Astrocyte of the hippocampus (primary cell): Measurements from ENCODE around the gene CD52.

Source experiments
- DNase-seq: peaks from one replicate; pipeline ENCODE4 v3.0.0; 2011; ENCODE audit warnings: low read depth, low spot score

CD52 gene, protein sequence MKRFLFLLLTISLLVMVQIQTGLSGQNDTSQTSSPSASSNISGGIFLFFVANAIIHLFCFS

DNA sequence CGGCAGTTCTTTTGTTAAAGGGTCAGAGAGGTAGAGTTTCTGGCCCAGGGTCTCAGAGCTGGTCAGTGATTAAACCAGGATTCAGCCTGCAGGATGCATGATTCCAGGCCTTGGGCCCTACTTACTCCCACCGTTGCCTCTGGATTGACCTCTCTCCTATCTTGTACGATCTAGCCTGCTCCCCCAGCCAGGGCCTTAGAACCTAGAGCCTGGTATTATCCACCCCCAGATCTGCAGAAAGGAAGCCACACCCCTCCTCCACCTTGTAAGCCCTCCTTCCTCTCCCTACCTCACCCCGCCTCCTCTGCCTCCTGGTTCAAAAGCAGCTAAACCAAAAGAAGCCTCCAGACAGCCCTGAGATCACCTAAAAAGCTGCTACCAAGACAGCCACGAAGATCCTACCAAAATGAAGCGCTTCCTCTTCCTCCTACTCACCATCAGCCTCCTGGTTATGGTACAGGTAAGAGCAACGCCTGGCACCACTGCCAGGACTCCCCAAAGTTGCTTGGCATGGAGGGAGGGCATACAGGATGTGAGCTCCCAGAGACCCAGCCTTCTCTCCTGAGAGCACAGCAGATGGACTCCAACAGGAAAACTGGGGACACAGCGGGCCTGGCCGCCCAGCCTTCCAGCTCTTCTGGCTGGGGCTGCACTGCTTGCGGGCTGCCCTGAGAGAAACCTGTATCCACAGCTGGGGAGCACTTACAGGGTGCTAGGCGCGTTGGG is at the start of gene CD52:
Gene CD52 (plus strand): TSS at position 347 of the 726 bp plus-strand sequence. CDS start 60 bp downstream, at position 407.
- no peak for DNase-seq

DNA sequence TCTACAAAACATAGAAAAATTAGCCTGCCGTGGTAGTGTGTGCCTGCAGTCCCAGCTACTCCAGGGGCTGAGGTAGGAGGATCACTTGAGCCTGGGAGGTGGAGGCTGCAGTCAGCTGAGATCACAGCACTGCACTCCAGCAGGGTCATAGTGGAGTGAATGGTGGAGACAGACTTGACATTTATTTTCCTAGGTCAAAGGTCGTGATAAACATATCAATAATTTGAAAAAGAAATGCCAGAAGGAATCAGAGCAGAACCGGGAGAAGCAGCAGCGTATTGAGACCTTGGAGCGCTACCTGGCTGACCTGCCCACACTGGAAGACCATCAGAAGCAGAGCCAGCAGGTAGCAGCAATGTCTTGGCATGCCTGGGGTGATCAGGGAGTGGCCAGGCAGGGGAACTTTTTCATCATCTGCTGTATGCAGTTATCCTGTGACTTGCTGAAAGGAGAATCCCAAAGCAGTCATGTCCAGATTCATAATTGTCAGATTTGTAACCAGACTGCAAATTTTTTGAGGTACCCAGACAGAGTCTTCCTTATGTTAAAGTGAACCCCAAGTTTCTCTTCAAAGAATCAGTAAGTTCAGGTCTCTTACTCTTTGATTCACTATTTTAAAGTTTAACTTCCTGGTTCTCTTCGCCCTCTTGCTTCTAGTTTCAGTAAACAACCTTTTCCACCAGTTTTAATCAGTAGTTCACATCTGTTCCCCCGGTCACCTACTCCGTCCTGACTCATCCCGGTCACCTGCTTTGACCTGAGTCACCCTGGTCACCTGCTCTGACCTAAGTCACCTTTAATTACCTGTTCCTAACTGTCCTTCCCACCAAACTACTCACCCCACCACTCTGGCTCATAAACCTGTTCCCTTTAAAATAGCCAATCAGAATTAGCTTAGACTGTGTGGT is 49.2 kb upstream of the CD52 start:
- no peak for DNase-seq

DNA sequence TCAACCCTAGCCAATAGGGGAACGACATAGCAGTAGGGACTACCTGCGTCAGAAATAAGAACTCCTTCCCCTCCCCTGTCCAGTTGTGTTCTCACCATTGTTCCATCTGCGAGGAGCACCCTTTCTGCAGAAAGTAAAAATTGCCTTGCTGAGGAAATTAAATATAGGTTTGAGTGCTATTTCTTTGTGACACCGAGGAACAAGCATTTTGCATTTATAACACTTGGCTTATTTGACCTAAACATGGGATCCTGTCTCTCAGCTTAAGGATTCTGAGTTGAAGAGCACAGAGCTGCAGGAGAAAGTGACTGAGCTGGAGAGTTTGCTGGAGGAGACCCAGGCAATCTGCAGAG is 48.6 kb upstream of the CD52 start:
- no peak for DNase-seq

DNA sequence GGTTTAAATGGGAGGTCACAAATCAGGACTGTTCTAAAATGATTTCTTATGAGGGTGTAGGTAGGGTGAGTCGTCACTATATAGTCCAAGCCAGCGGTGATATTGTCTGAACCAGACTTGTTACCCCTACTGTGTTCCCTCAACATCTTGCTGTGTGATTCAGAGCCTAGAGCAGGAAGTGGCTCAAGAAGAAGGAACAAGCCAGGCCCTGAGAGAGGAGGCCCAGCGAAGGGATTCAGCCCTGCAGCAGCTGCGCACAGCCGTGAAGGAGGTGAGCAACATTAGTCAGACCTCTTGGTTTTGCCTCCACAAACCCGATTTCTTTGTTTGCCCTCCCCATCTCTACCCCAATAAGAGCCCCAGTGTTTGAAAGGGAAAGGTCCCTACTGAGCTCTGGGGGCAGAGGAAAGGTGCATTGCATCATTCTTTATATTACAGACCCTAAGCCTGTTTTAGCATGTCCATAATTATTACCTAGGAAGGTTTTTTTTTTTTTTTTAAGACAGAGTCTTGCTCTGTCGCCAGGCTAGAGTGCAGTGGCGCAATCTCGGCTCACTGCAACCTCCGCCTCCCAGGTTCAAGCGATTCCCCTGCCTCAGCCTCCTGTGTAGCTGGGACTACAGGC is 42.8 kb upstream of the CD52 start:
- no peak for DNase-seq

DNA sequence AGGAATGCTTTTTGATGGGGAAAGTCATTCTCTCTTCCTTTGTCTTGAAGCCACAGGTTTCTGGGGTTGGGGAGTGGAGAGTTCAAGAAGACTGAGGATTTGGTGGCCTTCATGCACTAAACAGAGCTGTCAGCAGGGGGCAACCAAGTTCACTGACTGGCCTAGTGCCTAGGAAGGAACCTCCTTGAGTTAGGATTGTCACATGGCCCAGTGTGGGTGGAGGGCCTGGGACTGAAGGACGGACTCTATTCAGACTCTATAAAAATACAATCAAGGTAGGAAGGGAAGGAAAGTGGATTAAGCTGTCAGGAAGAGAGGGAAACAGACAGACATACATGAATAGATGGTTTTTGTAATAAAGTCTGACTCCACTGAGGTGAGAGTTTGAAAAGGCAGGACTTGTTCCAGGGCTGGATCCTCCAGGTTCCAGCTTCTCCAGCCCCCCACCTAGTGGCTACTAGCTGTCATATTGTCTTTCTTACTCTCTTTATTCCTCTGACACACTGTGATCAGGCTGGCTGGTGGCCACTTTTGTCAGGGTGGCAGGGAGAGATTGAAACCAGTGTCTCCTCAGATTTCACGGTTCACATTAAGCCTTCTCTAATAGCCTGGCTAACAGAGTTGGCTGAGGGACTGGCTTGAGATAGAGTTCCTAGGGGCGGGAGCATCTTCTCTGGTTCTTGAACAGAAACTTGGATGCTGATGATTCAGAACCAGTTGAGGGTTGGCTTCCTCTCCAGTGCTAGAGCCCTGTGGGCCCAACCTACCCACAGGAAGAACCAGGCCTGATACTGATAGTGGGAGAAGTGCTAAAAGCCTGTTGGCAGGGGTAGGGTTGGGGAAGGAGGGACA is 42.0 kb upstream of the CD52 start:
- peak; percentile 88 for DNase-seq

DNA sequence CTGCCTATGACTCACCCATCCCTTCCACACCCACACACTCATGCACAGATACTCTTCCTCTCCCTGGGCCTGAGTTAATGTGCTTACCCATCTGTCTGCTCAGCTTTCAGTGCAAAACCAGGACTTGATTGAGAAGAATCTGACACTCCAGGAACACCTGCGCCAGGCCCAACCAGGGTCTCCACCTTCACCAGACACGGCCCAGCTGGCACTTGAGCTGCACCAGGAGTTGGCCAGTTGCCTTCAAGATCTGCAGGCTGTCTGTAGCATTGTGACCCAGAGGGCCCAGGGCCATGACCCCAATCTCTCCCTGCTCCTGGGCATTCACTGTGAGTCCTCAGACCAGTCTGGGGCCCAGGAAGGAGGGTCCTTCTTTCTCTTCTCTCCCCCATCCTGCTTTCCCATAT is 41.3 kb upstream of the CD52 start:
- DNase-seq, result no peak

DNA sequence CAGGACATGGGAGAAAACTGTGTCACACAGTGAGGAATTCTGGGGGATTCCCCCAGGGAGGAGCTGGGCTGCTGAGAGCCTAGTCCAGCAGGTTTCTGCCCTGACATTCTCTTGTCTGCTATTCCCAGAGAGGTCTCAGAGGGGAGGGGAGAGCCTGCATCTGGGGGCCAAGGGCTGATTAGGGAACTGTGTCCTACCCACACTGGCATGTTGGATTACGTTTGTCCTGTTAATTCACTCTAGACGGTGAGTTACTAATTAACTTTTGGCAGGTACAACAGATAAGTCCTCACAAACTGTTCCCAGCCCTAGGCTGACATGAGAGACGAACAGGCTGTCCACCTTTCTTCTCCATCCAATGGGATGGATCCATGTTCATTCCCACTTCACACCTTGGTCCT is 40.5 kb upstream of the CD52 start:
- DNase-seq, result no peak

DNA sequence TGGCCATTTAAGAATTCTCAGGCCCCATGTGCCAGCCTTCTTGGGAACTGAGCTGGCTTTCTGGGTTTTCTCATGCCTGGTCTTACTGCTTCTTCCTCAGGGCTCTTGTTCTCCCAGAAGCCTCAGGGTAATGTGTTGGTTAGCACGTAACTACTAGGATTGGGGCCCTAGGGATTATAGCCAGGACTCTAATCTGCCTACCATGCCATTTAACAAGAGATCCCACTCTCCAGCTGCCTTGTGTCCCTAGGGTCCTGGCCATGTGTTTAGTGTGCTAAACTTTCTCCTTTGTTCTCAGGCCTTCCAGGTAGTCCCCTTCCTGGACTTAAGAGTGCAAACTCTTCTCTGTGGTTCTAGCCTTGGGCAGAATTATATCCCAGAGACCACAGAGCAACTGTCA is 40.0 kb upstream of the CD52 start:
- no peak for DNase-seq

DNA sequence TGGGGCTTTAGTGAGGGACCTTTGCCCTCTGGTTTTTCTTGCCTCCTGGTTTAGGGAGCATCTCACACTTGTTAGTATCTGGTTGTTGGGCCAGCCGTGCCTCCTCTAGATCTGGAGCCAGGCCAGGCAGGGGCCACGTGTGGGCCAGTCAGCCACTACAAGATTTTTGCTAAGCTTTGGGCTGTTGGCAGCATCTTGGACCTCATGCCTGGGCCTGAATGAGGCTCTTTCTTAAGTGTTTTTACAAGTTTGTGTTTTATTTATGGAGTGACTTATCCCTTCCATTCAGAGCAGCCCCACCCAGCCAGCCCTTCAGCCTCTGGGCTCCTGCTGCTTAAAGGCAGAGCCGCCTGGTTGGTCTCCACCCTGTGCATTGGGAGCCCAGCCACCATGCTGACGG is 39.5 kb upstream of the CD52 start:
- peak; percentile 78 for DNase-seq

DNA sequence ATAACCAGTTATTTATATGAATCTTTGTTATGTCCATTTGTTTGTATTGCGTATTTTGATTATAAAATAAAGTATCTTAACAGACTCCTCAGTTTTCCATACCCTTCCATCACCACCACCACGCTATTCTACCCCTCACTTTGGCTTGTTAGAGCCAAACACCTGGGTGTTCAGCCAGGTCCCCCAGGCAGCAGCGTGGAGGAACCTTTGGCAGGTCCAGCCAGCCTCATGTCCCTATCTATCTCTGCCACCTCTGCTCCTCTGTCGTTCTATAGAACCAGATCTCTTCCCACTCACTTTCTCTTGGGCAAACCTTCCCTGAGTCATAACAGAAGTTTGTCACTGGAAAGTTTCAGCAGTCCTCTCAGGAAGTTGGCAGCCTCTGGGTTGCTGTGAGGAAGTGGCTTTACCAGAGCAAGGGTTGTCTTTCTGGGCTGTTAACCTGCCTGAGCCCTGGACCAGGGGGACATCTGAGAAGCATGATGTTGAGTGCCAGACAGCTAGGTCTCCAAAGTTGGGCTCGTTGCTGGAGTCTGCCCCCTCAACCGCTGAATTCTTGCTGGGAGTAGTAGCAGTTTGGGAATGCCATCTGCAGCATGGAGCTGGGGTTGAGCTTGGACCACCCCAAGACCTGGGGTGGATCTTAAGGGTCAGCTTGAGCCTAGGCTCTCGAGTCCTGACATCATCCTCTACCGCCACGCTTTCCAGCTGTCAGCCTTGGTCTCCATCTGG is 38.9 kb upstream of the CD52 start:
- DNase-seq, result peak; percentile 38

DNA sequence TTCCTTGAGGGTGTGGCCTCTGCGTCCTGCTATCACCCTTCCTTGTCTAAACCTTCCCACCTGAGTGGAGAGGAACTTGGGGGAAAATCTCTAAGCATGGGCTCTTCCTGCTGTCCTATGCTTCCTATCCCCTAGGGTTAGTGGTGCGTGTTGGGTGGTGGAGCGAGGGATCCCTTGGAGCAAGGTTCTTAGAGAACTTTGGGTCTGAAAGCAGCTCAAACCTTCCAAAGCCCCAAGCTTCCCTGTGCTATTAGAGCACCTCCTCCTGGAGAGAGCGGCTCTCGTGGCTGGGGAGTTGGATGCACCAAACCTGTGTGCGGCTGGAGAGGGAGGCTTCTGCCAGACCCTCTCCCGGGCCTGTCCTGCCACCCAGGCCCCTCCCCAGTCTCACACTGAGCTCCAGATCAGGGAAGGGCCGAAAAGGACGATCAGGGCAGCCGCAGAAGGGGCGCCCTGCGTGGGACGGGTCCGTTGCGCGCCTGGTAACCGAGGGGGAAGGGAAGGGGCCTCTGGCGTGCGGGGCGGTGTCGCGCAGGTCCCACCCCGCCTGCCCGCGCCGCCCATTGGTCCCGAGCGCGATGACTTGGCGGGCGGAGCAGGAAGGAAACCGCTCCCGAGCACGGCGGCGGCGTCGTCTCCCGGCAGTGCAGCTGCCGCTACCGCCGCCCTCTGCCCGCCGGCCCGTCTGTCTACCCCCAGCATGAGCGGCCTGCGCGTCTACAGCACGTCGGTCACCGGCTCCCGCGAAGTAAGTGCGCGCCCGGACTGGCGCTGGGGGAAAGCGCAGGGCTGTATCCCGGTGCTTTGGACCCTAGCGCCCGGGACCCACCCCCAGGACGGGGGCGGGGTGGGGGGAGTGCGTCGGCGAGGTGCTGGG is 38.1 kb upstream of the CD52 start, which contains the start of gene SH3BGRL3:
Gene SH3BGRL3 (plus strand): TSS at position 631 of the 877 bp plus-strand sequence. CDS start 70 bp downstream, at position 701.
- peak; percentile 94 for DNase-seq

DNA sequence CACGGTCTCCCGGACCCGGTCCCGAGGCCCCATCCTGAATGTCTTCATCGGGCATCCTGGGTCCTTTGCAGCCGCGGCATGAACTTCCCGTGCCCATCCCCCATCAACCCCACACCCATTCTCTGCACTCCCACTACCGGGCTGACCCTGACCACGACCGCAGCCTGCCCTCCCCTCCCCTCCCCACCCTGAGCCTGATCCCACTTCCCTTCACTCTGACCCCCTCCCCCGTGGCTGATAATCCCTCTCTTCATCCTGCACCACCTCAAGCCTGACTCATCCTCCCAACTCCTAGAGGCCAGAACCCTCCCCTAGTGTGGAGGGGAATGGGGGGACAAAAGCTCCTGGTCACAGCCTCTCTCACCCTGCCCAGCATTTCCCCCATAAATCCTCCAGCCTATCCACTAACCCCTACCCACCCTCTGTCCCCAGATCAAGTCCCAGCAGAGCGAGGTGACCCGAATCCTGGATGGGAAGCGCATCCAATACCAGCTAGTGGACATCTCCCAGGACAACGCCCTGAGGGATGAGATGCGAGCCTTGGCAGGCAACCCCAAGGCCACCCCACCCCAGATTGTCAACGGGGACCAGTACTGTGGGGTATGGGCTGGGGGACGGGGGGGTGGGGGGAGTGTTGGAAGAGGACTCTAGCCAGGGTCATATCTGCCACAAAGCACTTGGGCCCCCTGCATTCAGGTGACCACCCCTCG is 37.3 kb upstream of the CD52 start:
- peak; percentile 44 for DNase-seq

DNA sequence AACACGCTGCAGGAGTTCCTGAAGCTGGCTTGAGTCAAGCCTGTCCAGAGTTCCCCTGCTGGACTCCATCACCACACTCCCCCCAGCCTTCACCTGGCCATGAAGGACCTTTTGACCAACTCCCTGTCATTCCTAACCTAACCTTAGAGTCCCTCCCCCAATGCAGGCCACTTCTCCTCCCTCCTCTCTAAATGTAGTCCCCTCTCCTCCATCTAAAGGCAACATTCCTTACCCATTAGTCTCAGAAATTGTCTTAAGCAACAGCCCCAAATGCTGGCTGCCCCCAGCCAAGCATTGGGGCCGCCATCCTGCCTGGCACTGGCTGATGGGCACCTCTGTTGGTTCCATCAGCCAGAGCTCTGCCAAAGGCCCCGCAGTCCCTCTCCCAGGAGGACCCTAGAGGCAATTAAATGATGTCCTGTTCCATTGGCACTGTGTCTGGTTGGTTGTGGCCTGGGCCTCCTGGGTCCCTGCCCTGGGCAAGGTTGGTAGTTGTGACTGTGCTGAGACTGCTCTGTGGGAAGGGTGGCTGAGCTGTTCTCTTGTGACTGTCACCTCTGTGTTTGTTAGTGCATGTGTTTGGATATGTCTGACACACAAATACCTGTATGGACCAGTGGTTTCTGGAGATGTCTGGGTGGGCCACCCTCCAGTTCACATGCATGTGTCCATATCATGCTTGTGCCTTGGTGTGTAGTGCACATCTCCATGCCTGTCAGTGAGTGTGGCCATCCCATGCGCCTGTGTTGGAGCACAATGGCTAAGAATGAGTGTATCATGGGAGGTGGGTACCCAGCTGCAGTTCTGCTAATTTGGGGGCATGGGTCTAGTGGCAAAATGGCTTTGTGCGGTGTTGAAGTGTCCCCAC is 36.4 kb upstream of the CD52 start:
- DNase-seq, result no peak

DNA sequence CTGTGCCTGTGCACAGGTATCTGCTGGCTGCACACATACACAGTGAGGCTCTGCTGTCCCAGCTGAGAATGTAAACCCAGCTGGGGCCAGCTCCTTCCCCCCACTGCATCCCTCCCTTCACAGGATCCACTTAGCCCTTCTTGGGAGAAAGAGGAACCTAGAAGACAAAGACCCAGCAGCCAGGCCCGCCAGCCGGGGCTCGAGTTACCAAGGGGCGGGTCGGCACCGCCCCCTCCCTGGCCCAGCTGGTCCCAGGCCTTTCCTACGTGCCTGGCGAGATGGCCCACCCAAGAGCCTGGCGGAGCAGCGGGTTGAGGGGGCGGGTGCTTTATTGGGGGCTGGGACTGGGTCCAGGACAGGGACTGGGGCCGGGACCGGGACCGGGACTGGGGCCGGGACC is 35.8 kb upstream of the CD52 start:
- DNase-seq, result peak; percentile 53

DNA sequence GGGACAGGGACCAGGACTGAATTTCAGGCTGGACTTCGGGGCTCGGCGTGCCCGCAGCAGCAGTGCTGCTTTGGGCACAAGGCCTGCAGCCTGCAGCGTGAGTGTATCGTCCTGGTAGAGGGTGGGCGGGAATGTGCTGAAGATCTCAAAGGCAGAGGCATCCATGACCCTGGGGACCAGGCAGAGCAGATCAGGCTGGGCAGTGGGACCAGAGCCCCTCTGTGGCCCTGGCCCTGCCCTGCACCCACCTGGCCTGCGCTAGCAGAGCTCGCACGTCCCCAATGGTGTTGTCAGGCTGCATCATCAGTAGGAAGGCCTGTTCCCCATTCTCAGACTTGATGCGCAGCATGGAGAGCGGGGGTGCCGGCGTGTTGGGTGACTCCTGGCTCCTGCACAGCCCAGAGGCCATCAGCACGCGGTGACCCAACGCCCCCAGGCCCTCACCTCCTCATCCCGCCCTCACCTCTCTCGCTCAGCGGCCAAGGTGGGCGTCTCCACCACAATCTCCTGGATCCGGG is 35.3 kb upstream of the CD52 start:
- no peak for DNase-seq

DNA sequence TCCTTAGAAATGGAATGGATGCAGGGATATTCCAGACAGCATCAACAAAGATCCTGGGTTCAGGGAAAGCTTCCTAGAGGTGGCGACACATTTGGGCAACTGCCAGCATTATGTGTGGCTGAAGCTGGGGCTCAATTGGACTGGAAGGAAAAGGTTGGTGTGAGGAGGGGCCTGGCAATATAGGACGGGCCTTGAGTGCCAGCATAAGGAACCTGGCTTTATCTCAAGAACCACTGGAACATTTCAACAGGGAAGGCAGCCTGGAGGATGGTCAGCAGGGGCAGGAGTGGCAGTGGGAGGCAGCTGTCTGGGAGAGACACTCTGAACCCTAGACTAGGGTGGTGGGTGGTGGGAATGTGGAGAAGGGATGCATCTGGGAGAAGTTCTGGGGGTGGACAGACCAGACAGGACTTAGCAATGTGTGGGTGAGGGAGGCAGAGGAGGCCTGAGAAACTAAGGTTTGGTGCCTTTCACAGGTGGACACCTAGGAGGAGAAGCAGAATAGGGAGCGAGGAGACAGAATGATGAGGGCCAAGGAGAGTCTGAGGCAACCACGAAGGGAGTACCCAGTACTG is 34.4 kb upstream of the CD52 start:
- DNase-seq, result no peak

DNA sequence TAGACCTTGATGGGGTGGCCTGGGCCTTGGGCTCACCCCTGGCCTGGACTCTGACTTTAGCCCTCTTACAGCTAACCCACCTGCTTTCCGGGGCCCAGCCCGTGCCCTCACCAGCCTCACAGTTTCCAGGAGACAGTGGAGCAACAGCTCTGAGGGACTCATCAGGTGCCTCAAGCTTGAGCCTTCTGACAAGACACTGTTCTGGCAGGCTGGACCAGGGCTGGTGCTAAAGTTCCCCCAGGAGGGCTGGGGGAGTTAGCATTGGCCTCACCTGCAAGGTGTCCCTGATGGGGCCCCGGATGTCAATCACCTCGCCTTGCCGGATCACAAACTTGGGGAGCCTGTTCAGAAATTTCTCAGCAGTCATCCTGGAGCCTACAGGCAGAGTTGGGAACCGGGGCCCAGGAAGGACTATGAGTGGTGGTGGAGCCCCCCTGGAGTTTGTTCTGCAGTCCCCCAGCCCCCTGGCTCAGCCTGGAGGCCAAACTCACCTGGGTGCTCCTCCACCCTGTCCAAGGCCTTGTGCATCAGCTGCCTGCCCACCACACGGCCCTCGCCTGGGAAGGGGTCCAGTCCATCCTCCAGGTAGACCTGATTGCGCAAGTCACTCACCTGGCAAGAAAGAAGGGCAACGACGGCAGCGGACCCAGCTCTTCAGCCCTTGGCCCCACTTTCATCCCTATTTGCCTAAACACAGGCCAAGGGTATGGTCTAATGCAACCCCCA is 33.7 kb upstream of the CD52 start:
- no peak for DNase-seq
